CD4-positive, alpha-beta memory T cell (primary cell): ENCODE measurements around the gene SP6. TPM values are rescaled to one million over a fixed set of nuclear protein-coding genes. Genes with fewer than 3 reads are reported as not detected.

ENCODE experiments used
- CTCF ChIA-PET: fragments of 350-600 bp; sonication (Branson Sonifier 250); formaldehyde crosslinking; loops from one replicate; lab custom pipeline; 2021; ENCODE audit warnings: inconsistent platforms; ENCODE audit not compliant: partially characterized antibody; lab: Charles Lee
- POLR2A ChIA-PET: fragments of 350-600 bp; sonication (Branson Sonifier 250); formaldehyde crosslinking; loops from one replicate; lab custom pipeline; 2021; ENCODE audit not compliant: partially characterized antibody; lab: Charles Lee
- DNase-seq, 5 donors: peaks; one replicate each; pipeline versions ENCODE4 v3.0.0 to v3.0.0-alpha.2; 2020 to 2022; ENCODE audit warnings: mixed read lengths in 1 of 5
- H3K27ac ChIP-seq: one replicate; pipeline ENCODE4 v1.7.0; 2013; ENCODE audit warnings: low read depth, low read length
- H3K27me3 ChIP-seq: 2 replicates; pipeline ENCODE4 v1.7.0; 2013; ENCODE audit warnings: mild to moderate bottlenecking, low read length, moderate library complexity; ENCODE audit not compliant: insufficient read depth
- H3K36me3 ChIP-seq: 2 replicates; pipeline ENCODE4 v1.7.0; 2013; ENCODE audit warnings: mild to moderate bottlenecking, low read length, moderate library complexity; ENCODE audit not compliant: insufficient read depth
- H3K4me1 ChIP-seq: 2 replicates; pipeline ENCODE4 v1.7.0; 2013; ENCODE audit warnings: mild to moderate bottlenecking, low read length, moderate library complexity; ENCODE audit not compliant: insufficient read depth
- H3K4me3 ChIP-seq, 2 donors: one replicate each; pipeline ENCODE4 v1.7.0; 2013; ENCODE audit warnings: low read length in 2 of 2, mild to moderate bottlenecking in 1 of 2
- H3K9me3 ChIP-seq, 2 donors: one replicate each; pipeline ENCODE4 v1.7.0; 2013; ENCODE audit warnings: low read length in 2 of 2, control low read depth in 1 of 2; ENCODE audit not compliant: control insufficient read depth in 1 of 2
- H3K27ac Mint-ChIP-seq, 7 donors: one replicate each; pipeline ENCODE4 v1.8.0; 2020 to 2021; ENCODE audit warnings: mixed read lengths in 7 of 7, mild to moderate bottlenecking in 6 of 7, inconsistent platforms in 3 of 7, moderate library complexity in 3 of 7
- H3K27me3 Mint-ChIP-seq, 2 donors: one replicate each; pipeline ENCODE4 v1.8.0; 2020 to 2021; ENCODE audit warnings: mixed read lengths in 2 of 2
- H3K36me3 Mint-ChIP-seq, 2 donors: one replicate each; pipeline ENCODE4 v1.8.0; 2020 to 2021; ENCODE audit warnings: mixed read lengths in 2 of 2, inconsistent platforms in 1 of 2, mild to moderate bottlenecking in 1 of 2
- H3K4me1 Mint-ChIP-seq, 4 donors: one replicate each; pipeline ENCODE4 v1.8.0; 2020 to 2021; ENCODE audit warnings: mixed read lengths in 4 of 4, mild to moderate bottlenecking in 1 of 4
- H3K4me3 Mint-ChIP-seq, 8 donors: one replicate each; pipeline ENCODE4 v1.8.0; 2020 to 2021; ENCODE audit warnings: mixed read lengths in 8 of 8, mild to moderate bottlenecking in 7 of 8, moderate library complexity in 6 of 8, inconsistent platforms in 3 of 8
- H3K9me3 Mint-ChIP-seq, 8 donors: one replicate each; pipeline ENCODE4 v1.8.0; 2020 to 2021; ENCODE audit warnings: mixed read lengths in 8 of 8, mild to moderate bottlenecking in 5 of 8, inconsistent platforms in 3 of 8, moderate library complexity in 1 of 8
- intact Hi-C: fragments of 100-400 bp; cut with micrococcal nuclease; formaldehyde crosslinking; loops from one replicate; pipeline ENCODE4 v1.15.1; 2023
- polyA plus RNA-seq, 2 donors: library from polyadenylated mRNA; unstranded; fragments of 300-500 nt; fragmentation: Illumina TruSeq; gene quantifications; one replicate each; pipeline ENCODE4 v1.2.3, GENCODE V29; 2021
- total RNA-seq, 2 experiments: library from RNA; stranded (reverse); gene quantifications; one replicate each; pipeline ENCODE4 v1.2.3, GENCODE V29; 2021

The SP6 gene
- total and polyA plus RNA-seq, 4 experiments from 2014 or later = not detected

DNA sequence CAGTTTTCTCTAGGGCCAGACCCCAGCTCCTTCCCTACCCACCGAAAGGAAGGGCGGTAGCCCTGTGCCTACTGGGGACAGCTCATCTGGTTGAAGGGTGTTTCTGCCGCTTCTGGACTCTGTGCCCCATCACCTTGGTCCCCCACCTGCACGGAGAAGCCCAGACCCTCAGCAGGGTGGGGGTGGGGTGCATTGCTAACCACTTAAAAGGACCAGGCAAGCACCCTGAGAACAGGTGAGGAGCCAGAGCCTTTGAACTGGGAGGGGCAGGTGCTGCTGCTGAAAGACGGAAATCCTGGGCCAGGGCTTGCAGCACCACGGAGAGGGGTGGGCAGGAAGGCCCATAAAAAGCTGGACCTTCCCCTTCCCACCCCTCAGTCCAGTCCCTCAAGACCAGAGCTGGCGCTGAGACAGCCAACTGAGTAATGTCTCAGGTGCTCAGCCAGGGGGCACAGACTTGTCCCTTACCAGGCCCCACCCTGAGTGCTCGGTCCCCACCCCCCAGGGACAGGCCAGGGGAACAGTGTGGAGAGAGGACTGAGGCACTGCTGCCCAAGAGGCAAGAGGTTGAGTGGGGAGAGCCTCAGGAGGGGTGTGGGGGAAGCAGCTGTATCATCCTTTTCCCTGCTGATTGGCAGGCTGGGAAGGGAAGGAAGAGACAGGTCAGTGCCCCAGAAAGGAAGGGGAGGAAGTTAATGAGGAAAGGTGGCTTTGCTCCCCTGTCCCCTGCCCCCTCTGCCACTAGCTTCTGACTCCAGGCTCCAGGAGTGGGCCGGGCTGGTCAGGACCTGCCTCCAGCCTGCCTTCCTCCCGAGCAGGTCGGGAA, 34.2 kb upstream of the SP6 start:
- Histone ChIP-seq H3K36me3 (no peaks in the 10 kb centered on the region), H3K27me3 (no peaks in the 10 kb centered on the region), H3K27ac (no peak overlapping the region), H3K4me1 (peaks cover 41% of the 10 kb centered on the region), H3K9me3 (no peaks in the 10 kb centered on the region), H3K4me3 (no peak overlapping the region)
- intact Hi-C loops = no loop called here
- Mint-ChIP-seq H3K36me3 (no peaks in the 10 kb centered on the region), H3K4me1 (peaks cover 21 to 39% (median 30%) of the 10 kb centered on the region in 4 donors), H3K9me3 (no peaks in the 10 kb centered on the region), H3K4me3 (peak overlapping the region in 5 of 8 donors; percentile 25 to 52 (median 39)), H3K27ac (peak overlapping the region in 1 of 7 donors; percentile 63), H3K27me3 (peaks cover 0 to 3% of the 10 kb centered on the region in 2 donors)
- peak in 3 of 5 donors; percentile 11 to 22 (median 18) for DNase-seq
- ChIA-PET POLR2A (interaction anchor here (0.9 to 5.4 kb wide), 6 partner anchors 10 to 48 kb away, joined by 3 to 34 read pairs (median 5); partner anchors contain the start of genes SCRN2 and SP2), CTCF (interaction anchor here (1.0 to 17.6 kb wide), 3 partner anchors 28 to 86 kb away, joined by 3 to 562 read pairs (median 3); partner anchors contain the start of genes CDK5RAP3, SCRN2 and SP6)

- DNase-seq = no peak
- Mint-ChIP-seq H3K9me3 (no peaks in the 10 kb centered on the region), H3K4me1 (peaks cover 20 to 36% (median 29%) of the 10 kb centered on the region in 4 donors), H3K27me3 (peaks cover 0 to 3% of the 10 kb centered on the region in 2 donors), H3K4me3 (peak overlapping the region in 2 of 8 donors; percentile 29 to 52), H3K27ac (no peak overlapping the region), H3K36me3 (no peaks in the 10 kb centered on the region)
- ChIA-PET POLR2A (interaction anchor here (1.0 to 5.4 kb wide), 4 partner anchors 11 to 44 kb away, joined by 3 to 34 read pairs (median 13); partner anchors contain the start of genes SCRN2 and SP2), CTCF (interaction anchor here (0.5 to 17.6 kb wide), 3 partner anchors 41 to 734 kb away, joined by 3 to 562 read pairs (median 3); partner anchors contain the start of genes CDK5RAP3, SCRN2 and SP6)
- no peak overlapping the region for H3K27ac ChIP-seq
- peaks cover 41% of the 10 kb centered on the region for H3K4me1 ChIP-seq
- no peak overlapping the region for H3K4me3 ChIP-seq
- intact Hi-C loops = no loop called here
- H3K36me3 ChIP-seq = no peaks in the 10 kb centered on the region
- H3K27me3 ChIP-seq = no peaks in the 10 kb centered on the region
- H3K9me3 ChIP-seq = no peaks in the 10 kb centered on the region
Measured at GRCh38 chr17:47884427-47884740, 33.4 kb upstream of the SP6 start.

GRCh38 chr17:47883589-47884426, 32.8 kb upstream of the SP6 start:
- peaks cover 22 to 36% (median 29%) of the 10 kb centered on the region in 4 donors for H3K4me1 Mint-ChIP-seq
- H3K4me3 ChIP-seq = no peak overlapping the region
- H3K27ac Mint-ChIP-seq = peak overlapping the region in 2 of 7 donors; percentile 55 to 73
- no peak overlapping the region for H3K27ac ChIP-seq
- ChIA-PET CTCF (interaction anchor here (0.5 to 17.6 kb wide), 3 partner anchors 40 to 735 kb away, joined by 3 to 562 read pairs (median 3); partner anchors contain the start of genes CDK5RAP3, SCRN2 and SP6), POLR2A (interaction anchor here (1.6 to 5.4 kb wide), 3 partner anchors 12 to 43 kb away, joined by 7 to 34 read pairs (median 19); partner anchors contain the start of genes SCRN2 and SP2)
- H3K36me3 Mint-ChIP-seq = no peaks in the 10 kb centered on the region
- H3K4me1 ChIP-seq = peaks cover 41% of the 10 kb centered on the region
- H3K36me3 ChIP-seq = no peaks in the 10 kb centered on the region
- no peaks in the 10 kb centered on the region for H3K27me3 ChIP-seq
- H3K9me3 ChIP-seq = no peaks in the 10 kb centered on the region
- DNase-seq = no peak
- H3K9me3 Mint-ChIP-seq = no peaks in the 10 kb centered on the region
- intact Hi-C loops = no loop called here
- H3K27me3 Mint-ChIP-seq = peaks cover 0 to 3% of the 10 kb centered on the region in 2 donors
- H3K4me3 Mint-ChIP-seq = peak overlapping the region in 2 of 8 donors; percentile 12 to 39

DNA sequence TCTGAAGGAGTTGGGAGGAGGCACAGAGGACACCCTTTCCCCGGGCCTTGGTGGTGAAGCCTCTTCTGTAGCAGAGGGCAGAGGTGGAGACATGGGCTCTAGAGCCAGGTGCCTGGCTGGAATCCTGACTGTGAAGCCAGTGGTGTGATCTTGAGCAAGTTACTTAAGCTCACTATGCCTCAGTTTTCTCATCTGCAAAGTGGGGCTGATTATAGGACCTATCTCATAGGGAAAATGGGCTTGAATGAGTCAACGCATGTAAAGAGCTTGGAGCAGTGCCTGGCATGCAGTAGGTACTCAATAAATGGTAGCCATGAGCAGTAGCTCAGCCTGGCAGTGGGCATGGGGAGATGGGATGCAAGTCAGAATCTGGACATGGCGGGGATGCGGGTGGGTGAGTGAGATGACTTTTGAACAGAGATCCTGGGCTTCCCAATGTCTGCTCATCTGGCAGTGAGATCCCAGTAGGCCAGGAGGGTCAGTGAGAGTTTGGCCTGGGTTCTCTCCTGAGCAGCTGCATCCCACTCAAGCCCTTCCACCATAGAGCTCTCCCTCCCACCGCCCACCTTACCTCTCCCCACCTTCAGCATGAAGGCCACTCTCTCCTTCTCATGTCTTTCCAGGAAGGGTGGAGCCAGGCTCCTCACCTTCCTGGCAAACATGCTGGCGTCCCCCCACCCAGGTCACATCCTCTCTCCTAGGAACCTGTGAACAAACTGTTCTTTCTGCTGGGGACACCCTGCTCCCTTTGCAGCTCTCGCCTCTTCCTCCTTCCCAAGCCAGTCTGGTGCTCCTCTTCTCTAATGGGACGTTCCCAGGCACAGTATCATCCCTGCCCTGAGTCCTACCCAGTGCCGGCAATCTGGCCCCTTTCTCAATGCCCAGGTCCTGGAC, 32.0 kb upstream of the SP6 start:
- Histone ChIP-seq H3K27ac (no peak overlapping the region), H3K4me1 (peaks cover 41% of the 10 kb centered on the region), H3K27me3 (no peaks in the 10 kb centered on the region), H3K4me3 (no peak overlapping the region), H3K36me3 (no peaks in the 10 kb centered on the region), H3K9me3 (no peaks in the 10 kb centered on the region)
- ChIA-PET POLR2A (interaction anchor here (1.0 to 5.4 kb wide), 3 partner anchors 12 to 42 kb away, joined by 3 to 34 read pairs (median 19); partner anchors contain the start of genes SCRN2 and SP2), CTCF (interaction anchor here (17.6 kb wide), 1 partner anchor 39 kb away, joined by 562 read pairs; the partner anchor contains the start of genes SCRN2 and SP6)
- peaks cover 23 to 36% (median 30%) of the 10 kb centered on the region in 4 donors for H3K4me1 Mint-ChIP-seq
- intact Hi-C loops = no loop called here
- H3K27me3 Mint-ChIP-seq = peaks cover 3 to 8% of the 10 kb centered on the region in 2 donors
- H3K27ac Mint-ChIP-seq = no peak overlapping the region
- peaks cover 0 to 2% (median 0%) of the 10 kb centered on the region in 8 donors for H3K9me3 Mint-ChIP-seq
- DNase-seq = no peak
- peak overlapping the region in 5 of 8 donors; percentile 1 to 30 (median 8) for H3K4me3 Mint-ChIP-seq
- H3K36me3 Mint-ChIP-seq = peaks cover 0 to 3% of the 10 kb centered on the region in 2 donors

GRCh38 chr17:47882247-47882646, 31.3 kb upstream of the SP6 start:
- Histone ChIP-seq H3K9me3 (no peaks in the 10 kb centered on the region), H3K36me3 (no peaks in the 10 kb centered on the region), H3K27ac (no peak overlapping the region), H3K4me3 (no peak overlapping the region), H3K4me1 (peaks cover 41% of the 10 kb centered on the region), H3K27me3 (no peaks in the 10 kb centered on the region)
- Mint-ChIP-seq H3K9me3 (peaks cover 0 to 2% (median 0%) of the 10 kb centered on the region in 8 donors), H3K4me3 (no peak overlapping the region), H3K27me3 (peaks cover 3 to 11% of the 10 kb centered on the region in 2 donors), H3K27ac (no peak overlapping the region), H3K36me3 (peaks cover 0 to 3% of the 10 kb centered on the region in 2 donors), H3K4me1 (peaks cover 23 to 36% (median 30%) of the 10 kb centered on the region in 4 donors)
- POLR2A ChIA-PET = interaction anchor here (1.0 to 5.4 kb wide), 4 partner anchors 13 to 41 kb away, joined by 3 to 34 read pairs (median 11); partner anchors contain the start of genes SCRN2 and SP2
- DNase-seq = no peak
- CTCF ChIA-PET = interaction anchor here (17.6 kb wide), 1 partner anchor 39 kb away, joined by 562 read pairs; the partner anchor contains the start of genes SCRN2 and SP6
- intact Hi-C loops = no loop called here
